PFSK-1 (cell line): ENCODE results near the gene EPM2A.

Experiments
- FOXP2 ChIP-seq: optimal IDR thresholded peaks from 2 replicates; pipeline ENCODE3; 2011; ENCODE audit warnings: borderline replicate concordance, control low read depth, inconsistent platforms; ENCODE audit not compliant: insufficient read depth; ENCODE audit errors: extremely low read length, extremely low read depth
- POLR2AphosphoS5 ChIP-seq: IDR thresholded peaks from 2 replicates; pipeline ENCODE4 v1.6.1; 2012; ENCODE audit warnings: low read depth, mild to moderate bottlenecking, control low read depth, low read length, moderate library complexity
- SIN3A ChIP-seq: IDR thresholded peaks from 2 replicates; pipeline ENCODE4 v1.6.1; 2012; ENCODE audit warnings: mild to moderate bottlenecking, low read length, moderate library complexity, borderline replicate concordance; ENCODE audit not compliant: insufficient read depth
- TAF1 ChIP-seq: IDR thresholded peaks from 2 replicates; pipeline ENCODE4 v1.6.1; 2012; ENCODE audit warnings: low read length, control low read depth, borderline replicate concordance; ENCODE audit not compliant: insufficient read depth
- TF ChIP-seq, protein P1 (sequence below), 2 experiments: IDR thresholded peaks; 2 replicates each; pipeline versions ENCODE4 v1.6.1 to v1.8.0; 2011 to 2012; ENCODE audit warnings: low read depth in 2 of 2, low read length in 2 of 2, control low read depth in 1 of 2, inconsistent platforms in 1 of 2, mild to moderate bottlenecking in 1 of 2, moderate library complexity in 1 of 2; ENCODE audit not compliant: insufficient read depth in 1 of 2

The EPM2A gene

DNA sequence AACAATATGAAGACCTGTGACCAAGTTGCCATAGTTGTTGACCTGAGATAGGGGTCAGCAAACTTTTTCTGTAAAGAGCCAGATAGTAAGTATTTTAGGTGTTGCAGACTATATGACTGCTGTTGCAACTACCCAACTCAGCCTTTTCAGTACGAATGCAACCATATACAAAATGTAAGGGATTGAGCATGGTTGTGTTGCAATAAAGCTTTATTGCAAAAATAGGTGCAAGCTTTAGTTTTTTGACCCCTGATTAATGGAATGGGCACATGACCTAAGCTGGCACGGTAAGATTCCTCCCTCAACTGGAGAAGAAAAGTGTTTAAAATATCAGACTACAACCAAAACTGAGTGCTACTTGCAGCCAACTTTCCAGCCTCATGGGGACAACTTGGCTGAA, 17.3 kb upstream of the EPM2A start:
- no peak for TF ChIP-seq FOXP2
- TF ChIP-seq, protein P1, sequence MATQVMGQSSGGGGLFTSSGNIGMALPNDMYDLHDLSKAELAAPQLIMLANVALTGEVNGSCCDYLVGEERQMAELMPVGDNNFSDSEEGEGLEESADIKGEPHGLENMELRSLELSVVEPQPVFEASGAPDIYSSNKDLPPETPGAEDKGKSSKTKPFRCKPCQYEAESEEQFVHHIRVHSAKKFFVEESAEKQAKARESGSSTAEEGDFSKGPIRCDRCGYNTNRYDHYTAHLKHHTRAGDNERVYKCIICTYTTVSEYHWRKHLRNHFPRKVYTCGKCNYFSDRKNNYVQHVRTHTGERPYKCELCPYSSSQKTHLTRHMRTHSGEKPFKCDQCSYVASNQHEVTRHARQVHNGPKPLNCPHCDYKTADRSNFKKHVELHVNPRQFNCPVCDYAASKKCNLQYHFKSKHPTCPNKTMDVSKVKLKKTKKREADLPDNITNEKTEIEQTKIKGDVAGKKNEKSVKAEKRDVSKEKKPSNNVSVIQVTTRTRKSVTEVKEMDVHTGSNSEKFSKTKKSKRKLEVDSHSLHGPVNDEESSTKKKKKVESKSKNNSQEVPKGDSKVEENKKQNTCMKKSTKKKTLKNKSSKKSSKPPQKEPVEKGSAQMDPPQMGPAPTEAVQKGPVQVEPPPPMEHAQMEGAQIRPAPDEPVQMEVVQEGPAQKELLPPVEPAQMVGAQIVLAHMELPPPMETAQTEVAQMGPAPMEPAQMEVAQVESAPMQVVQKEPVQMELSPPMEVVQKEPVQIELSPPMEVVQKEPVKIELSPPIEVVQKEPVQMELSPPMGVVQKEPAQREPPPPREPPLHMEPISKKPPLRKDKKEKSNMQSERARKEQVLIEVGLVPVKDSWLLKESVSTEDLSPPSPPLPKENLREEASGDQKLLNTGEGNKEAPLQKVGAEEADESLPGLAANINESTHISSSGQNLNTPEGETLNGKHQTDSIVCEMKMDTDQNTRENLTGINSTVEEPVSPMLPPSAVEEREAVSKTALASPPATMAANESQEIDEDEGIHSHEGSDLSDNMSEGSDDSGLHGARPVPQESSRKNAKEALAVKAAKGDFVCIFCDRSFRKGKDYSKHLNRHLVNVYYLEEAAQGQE (IDR thresholded peaks at IDR 0.05; ENCODE audit: insufficient read depth in 1 of 2, low read depth in 2 of 2, low read length in 2 of 2) = no peak
- no peak for TF ChIP-seq SIN3A
- no peak for TF ChIP-seq POLR2AphosphoS5
- TF ChIP-seq TAF1 = no peak

DNA sequence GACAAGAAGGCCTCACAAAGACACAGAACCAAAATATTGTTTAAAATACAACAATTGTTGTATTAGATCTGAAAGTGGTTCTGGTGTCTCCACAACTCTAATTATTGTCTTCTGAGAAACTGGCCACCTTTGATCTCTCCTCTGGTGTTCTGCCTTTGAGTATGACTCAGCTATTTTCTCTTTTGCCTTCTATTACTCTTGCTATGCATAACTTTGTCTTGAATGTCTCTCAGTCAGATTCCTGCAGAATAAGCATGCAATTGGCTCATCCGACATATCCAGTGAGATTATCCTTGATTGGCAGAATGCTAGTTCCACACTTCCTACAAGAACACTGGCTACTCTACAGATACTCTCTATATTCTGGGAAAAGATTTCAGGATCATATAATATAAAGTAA, 14.3 kb upstream of the EPM2A start:
- TF ChIP-seq FOXP2 (no peak), POLR2AphosphoS5 (no peak), TAF1 (no peak), SIN3A (no peak)
- TF ChIP-seq, protein P1 (IDR thresholded peaks at IDR 0.05; ENCODE audit: insufficient read depth in 1 of 2, low read depth in 2 of 2, low read length in 2 of 2) = no peak

DNA sequence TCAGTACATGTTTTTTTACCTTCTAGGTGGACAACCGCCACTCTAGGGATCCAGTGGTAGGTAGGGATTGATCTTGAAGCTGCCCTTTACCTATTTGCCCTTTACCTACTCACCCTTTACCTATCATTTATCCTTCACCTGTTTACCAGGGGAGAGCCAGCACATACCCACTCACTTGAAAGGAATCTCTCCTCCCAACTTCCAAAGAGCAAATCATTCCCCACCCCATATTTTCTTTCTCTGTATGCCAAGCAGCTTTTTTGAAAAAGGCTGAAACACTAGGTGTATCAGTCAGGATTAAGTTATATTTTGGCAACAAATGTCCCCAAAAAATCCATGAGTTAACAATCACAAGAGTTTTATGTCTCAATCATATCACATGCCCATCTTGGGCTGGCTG, 10.5 kb upstream of the EPM2A start:
- no peak for TF ChIP-seq FOXP2
- no peak for TF ChIP-seq TAF1
- no peak for TF ChIP-seq POLR2AphosphoS5
- no peak for TF ChIP-seq SIN3A
- TF ChIP-seq, protein P1 (IDR thresholded peaks at IDR 0.05; ENCODE audit: insufficient read depth in 1 of 2, low read depth in 2 of 2, low read length in 2 of 2) = no peak

GRCh38 chr6:145744619-145745018, 9.3 kb upstream of the EPM2A start:
- TF ChIP-seq TAF1 (no peak), FOXP2 (no peak), SIN3A (no peak), POLR2AphosphoS5 (no peak)

GRCh38 chr6:145743332-145743731, 8.0 kb upstream of the EPM2A start:
- TF ChIP-seq POLR2AphosphoS5 = no peak
- TF ChIP-seq SIN3A = no peak
- no peak for TF ChIP-seq TAF1
- TF ChIP-seq, protein P1 (IDR thresholded peaks at IDR 0.05; ENCODE audit: insufficient read depth in 1 of 2, low read depth in 2 of 2, low read length in 2 of 2) = no peak
- TF ChIP-seq FOXP2 = no peak
